GM23338 (cell line): ENCODE data around the gene GCC1.

Experiments used
- CREB1 ChIP-seq: fragments of 250-450 bp; sonication (Bioruptor Pico); IDR thresholded peaks from 2 replicates; pipeline ENCODE4 v1.5.0; 2020; ENCODE audit warnings: low read depth, mild to moderate bottlenecking, moderate library complexity
- EZH2 ChIP-seq: fragments of 200-600 bp; sonication (generic); IDR thresholded peaks from one replicate; pipeline ENCODE4 v1.8.0; 2017; ENCODE audit warnings: antibody characterized with exemption, mild to moderate bottlenecking, low read depth; ENCODE audit not compliant: unreplicated experiment
- EZH2phosphoT487 ChIP-seq: fragments of 200-600 bp; sonication (generic); IDR thresholded peaks from one replicate; pipeline ENCODE4 v1.8.1; 2018; ENCODE audit warnings: antibody characterized with exemption; ENCODE audit not compliant: unreplicated experiment
- JUNB ChIP-seq: IDR thresholded peaks from one replicate; pipeline ENCODE4 v1.6.1; 2016; ENCODE audit warnings: antibody characterized with exemption; ENCODE audit not compliant: unreplicated experiment
- NANOG ChIP-seq: IDR thresholded peaks from 2 replicates; pipeline ENCODE4 v1.6.1; 2016; ENCODE audit warnings: antibody characterized with exemption, borderline replicate concordance
- POLR2AphosphoS5 ChIP-seq: IDR thresholded peaks from 2 replicates; pipeline ENCODE4 v1.6.1; 2016; ENCODE audit warnings: antibody characterized with exemption, low read depth
- STAT1 ChIP-seq: IDR thresholded peaks from one replicate; pipeline ENCODE4 v1.6.1; 2016; ENCODE audit warnings: antibody characterized with exemption; ENCODE audit not compliant: unreplicated experiment
- ZNF331 ChIP-seq: fragments of 250-450 bp; sonication (Bioruptor Pico); IDR thresholded peaks from 2 replicates; pipeline ENCODE4 v1.5.0; 2020; ENCODE audit warnings: low read depth, mild to moderate bottlenecking, moderate library complexity
- TF ChIP-seq, protein P1 (sequence below), 2 experiments: fragments of 200-600 bp in 1 of 2; sonication (generic) in 1 of 2; conservative IDR thresholded peaks; 2 replicates each; pipeline versions ENCODE4 v1.5.1 to v1.6.1; 2016 to 2017; ENCODE audit warnings: antibody characterized with exemption in 2 of 2, low read depth in 2 of 2, mild to moderate bottlenecking in 2 of 2, moderate library complexity in 1 of 2
- TF ChIP-seq, protein P2 (sequence below): IDR thresholded peaks from one replicate; pipeline ENCODE4 v1.6.1; 2018; ENCODE audit warnings: antibody characterized with exemption; ENCODE audit not compliant: unreplicated experiment
- TF ChIP-seq, protein P3 (sequence below): IDR thresholded peaks from 2 replicates; pipeline ENCODE4 v1.6.1; 2016; ENCODE audit warnings: antibody characterized with exemption
- TF ChIP-seq, protein P4 (sequence below): fragments of 250-450 bp; sonication (Bioruptor Pico); IDR thresholded peaks from 2 replicates; pipeline ENCODE4 v1.5.0; 2020; ENCODE audit warnings: mild to moderate bottlenecking, moderate library complexity

DNA sequence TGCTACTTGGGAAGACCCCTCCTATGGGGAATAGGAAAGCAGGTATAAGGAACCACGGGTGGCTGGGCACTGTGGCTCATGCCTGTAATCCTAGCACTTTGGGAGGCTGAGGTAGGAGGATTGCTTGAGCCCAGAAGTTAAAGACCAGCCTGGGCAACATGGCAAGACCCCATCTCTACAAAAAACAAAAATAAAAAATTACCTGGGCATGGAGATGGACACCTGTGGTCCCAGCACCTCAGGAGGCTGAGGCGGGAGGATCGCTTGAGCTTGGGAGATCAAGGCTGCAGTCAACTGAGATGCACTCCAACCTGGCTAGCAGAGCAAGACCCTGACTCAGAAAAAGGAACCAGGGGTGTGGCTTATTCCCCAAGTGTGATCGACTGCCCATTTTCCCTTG is 7.2 kb upstream of the GCC1 start:
- TF ChIP-seq, protein P1, sequence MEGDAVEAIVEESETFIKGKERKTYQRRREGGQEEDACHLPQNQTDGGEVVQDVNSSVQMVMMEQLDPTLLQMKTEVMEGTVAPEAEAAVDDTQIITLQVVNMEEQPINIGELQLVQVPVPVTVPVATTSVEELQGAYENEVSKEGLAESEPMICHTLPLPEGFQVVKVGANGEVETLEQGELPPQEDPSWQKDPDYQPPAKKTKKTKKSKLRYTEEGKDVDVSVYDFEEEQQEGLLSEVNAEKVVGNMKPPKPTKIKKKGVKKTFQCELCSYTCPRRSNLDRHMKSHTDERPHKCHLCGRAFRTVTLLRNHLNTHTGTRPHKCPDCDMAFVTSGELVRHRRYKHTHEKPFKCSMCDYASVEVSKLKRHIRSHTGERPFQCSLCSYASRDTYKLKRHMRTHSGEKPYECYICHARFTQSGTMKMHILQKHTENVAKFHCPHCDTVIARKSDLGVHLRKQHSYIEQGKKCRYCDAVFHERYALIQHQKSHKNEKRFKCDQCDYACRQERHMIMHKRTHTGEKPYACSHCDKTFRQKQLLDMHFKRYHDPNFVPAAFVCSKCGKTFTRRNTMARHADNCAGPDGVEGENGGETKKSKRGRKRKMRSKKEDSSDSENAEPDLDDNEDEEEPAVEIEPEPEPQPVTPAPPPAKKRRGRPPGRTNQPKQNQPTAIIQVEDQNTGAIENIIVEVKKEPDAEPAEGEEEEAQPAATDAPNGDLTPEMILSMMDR (conservative IDR thresholded peaks at IDR 0.05; ENCODE audit: low read depth in 2 of 2) = no peak
- TF ChIP-seq EZH2phosphoT487 = no peak
- TF ChIP-seq POLR2AphosphoS5 = no peak
- TF ChIP-seq, protein P2, sequence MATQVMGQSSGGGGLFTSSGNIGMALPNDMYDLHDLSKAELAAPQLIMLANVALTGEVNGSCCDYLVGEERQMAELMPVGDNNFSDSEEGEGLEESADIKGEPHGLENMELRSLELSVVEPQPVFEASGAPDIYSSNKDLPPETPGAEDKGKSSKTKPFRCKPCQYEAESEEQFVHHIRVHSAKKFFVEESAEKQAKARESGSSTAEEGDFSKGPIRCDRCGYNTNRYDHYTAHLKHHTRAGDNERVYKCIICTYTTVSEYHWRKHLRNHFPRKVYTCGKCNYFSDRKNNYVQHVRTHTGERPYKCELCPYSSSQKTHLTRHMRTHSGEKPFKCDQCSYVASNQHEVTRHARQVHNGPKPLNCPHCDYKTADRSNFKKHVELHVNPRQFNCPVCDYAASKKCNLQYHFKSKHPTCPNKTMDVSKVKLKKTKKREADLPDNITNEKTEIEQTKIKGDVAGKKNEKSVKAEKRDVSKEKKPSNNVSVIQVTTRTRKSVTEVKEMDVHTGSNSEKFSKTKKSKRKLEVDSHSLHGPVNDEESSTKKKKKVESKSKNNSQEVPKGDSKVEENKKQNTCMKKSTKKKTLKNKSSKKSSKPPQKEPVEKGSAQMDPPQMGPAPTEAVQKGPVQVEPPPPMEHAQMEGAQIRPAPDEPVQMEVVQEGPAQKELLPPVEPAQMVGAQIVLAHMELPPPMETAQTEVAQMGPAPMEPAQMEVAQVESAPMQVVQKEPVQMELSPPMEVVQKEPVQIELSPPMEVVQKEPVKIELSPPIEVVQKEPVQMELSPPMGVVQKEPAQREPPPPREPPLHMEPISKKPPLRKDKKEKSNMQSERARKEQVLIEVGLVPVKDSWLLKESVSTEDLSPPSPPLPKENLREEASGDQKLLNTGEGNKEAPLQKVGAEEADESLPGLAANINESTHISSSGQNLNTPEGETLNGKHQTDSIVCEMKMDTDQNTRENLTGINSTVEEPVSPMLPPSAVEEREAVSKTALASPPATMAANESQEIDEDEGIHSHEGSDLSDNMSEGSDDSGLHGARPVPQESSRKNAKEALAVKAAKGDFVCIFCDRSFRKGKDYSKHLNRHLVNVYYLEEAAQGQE = no peak
- no peak for TF ChIP-seq EZH2
- TF ChIP-seq, protein P3, sequence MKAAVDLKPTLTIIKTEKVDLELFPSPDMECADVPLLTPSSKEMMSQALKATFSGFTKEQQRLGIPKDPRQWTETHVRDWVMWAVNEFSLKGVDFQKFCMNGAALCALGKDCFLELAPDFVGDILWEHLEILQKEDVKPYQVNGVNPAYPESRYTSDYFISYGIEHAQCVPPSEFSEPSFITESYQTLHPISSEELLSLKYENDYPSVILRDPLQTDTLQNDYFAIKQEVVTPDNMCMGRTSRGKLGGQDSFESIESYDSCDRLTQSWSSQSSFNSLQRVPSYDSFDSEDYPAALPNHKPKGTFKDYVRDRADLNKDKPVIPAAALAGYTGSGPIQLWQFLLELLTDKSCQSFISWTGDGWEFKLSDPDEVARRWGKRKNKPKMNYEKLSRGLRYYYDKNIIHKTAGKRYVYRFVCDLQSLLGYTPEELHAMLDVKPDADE = no peak
- no peak for TF ChIP-seq CREB1 (CRISPR knock-in tag)
- no peak for TF ChIP-seq ZNF331 (CRISPR knock-in tag)
- TF ChIP-seq JUNB = no peak
- no peak for TF ChIP-seq STAT1
- no peak for TF ChIP-seq NANOG
- TF ChIP-seq, protein P4, sequence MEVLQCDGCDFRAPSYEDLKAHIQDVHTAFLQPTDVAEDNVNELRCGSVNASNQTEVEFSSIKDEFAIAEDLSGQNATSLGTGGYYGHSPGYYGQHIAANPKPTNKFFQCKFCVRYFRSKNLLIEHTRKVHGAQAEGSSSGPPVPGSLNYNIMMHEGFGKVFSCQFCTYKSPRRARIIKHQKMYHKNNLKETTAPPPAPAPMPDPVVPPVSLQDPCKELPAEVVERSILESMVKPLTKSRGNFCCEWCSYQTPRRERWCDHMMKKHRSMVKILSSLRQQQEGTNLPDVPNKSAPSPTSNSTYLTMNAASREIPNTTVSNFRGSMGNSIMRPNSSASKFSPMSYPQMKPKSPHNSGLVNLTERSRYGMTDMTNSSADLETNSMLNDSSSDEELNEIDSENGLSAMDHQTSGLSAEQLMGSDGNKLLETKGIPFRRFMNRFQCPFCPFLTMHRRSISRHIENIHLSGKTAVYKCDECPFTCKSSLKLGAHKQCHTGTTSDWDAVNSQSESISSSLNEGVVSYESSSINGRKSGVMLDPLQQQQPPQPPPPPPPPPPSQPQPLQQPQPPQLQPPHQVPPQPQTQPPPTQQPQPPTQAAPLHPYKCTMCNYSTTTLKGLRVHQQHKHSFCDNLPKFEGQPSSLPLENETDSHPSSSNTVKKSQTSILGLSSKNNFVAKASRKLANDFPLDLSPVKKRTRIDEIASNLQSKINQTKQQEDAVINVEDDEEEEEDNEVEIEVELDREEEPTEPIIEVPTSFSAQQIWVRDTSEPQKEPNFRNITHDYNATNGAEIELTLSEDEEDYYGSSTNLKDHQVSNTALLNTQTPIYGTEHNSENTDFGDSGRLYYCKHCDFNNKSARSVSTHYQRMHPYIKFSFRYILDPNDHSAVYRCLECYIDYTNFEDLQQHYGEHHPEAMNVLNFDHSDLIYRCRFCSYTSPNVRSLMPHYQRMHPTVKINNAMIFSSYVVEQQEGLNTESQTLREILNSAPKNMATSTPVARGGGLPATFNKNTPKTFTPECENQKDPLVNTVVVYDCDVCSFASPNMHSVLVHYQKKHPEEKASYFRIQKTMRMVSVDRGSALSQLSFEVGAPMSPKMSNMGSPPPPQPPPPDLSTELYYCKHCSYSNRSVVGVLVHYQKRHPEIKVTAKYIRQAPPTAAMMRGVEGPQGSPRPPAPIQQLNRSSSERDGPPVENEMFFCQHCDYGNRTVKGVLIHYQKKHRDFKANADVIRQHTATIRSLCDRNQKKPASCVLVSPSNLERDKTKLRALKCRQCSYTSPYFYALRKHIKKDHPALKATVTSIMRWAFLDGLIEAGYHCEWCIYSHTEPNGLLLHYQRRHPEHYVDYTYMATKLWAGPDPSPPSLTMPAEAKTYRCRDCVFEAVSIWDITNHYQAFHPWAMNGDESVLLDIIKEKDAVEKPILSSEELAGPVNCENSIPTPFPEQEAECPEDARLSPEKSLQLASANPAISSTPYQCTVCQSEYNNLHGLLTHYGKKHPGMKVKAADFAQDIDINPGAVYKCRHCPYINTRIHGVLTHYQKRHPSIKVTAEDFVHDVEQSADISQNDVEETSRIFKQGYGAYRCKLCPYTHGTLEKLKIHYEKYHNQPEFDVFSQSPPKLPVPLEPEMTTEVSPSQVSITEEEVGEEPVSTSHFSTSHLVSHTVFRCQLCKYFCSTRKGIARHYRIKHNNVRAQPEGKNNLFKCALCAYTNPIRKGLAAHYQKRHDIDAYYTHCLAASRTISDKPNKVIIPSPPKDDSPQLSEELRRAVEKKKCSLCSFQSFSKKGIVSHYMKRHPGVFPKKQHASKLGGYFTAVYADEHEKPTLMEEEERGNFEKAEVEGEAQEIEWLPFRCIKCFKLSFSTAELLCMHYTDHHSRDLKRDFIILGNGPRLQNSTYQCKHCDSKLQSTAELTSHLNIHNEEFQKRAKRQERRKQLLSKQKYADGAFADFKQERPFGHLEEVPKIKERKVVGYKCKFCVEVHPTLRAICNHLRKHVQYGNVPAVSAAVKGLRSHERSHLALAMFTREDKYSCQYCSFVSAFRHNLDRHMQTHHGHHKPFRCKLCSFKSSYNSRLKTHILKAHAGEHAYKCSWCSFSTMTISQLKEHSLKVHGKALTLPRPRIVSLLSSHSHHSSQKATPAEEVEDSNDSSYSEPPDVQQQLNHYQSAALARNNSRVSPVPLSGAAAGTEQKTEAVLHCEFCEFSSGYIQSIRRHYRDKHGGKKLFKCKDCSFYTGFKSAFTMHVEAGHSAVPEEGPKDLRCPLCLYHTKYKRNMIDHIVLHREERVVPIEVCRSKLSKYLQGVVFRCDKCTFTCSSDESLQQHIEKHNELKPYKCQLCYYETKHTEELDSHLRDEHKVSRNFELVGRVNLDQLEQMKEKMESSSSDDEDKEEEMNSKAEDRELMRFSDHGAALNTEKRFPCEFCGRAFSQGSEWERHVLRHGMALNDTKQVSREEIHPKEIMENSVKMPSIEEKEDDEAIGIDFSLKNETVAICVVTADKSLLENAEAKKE (CRISPR knock-in tag) = no peak
